Measurements from ENCODE around the gene FBL. TPM values are rescaled to one million over a fixed set of nuclear protein-coding genes. Genes with fewer than 3 reads are reported as not detected.
"Not testable (repeated sequence)": the region's sequence is repeated elsewhere in the genome, so short reads cannot be mapped to it uniquely, and the experiment has no call there.

FBL gene
- total RNA-seq, 4 donors from 2014 or later: 167 to 224 (median 174) TPM

- DNase-seq (ENCODE audit: low spot score in 2 of 2): no peak
- intact Hi-C loops (cut with DNase I; ENCODE audit: low total_unique reads): no loop called here
- H3K4me3 ChIP-seq (ENCODE audit: low read depth, poor library complexity, severe bottlenecking): no peak overlapping the region
- TF ChIP-seq CTCF (IDR thresholded peaks at IDR 0.05): no peak
- TF ChIP-seq POLR2A (IDR thresholded peaks at IDR 0.05): no peak
- 70 to 72% methylated on average over 9 of the region's 9 CpGs for WGBS, 2 donors
Measured at GRCh38 chr19:39813264-39813993, 32.8 kb downstream of the FBL start.

GRCh38 chr19:39811064-39811463, 35.1 kb downstream of the FBL start:
- intact Hi-C loops (cut with DNase I; ENCODE audit: low total_unique reads): no loop called here
- WGBS, 2 donors: 86 to 94% methylated on average over 4 of the region's 4 CpGs
- TF ChIP-seq CTCF (IDR thresholded peaks at IDR 0.05): no peak
- no peak for TF ChIP-seq POLR2A (IDR thresholded peaks at IDR 0.05)
- no peak overlapping the region for H3K4me3 ChIP-seq (ENCODE audit: low read depth, poor library complexity, severe bottlenecking)
- DNase-seq (ENCODE audit: low spot score in 2 of 2): no peak

GRCh38 chr19:39810424-39810823, 35.8 kb downstream of the FBL start:
- no peak for DNase-seq (ENCODE audit: low spot score in 2 of 2)
- intact Hi-C loops (cut with DNase I; ENCODE audit: low total_unique reads): no loop called here
- no peak for TF ChIP-seq CTCF (IDR thresholded peaks at IDR 0.05)
- no peak for TF ChIP-seq POLR2A (IDR thresholded peaks at IDR 0.05)
- no peak overlapping the region for H3K4me3 ChIP-seq (ENCODE audit: low read depth, poor library complexity, severe bottlenecking)
- 85 to 87% methylated on average over 4 of the region's 4 CpGs for WGBS, 2 donors

- intact Hi-C loops (cut with DNase I; ENCODE audit: low total_unique reads): no loop called here
- 94% methylated on average over 4 of the region's 4 CpGs for WGBS, 2 donors
- no peak overlapping the region for H3K4me3 ChIP-seq (ENCODE audit: low read depth, poor library complexity, severe bottlenecking)
- no peak for DNase-seq (ENCODE audit: low spot score in 2 of 2)
- no peak for TF ChIP-seq POLR2A (IDR thresholded peaks at IDR 0.05)
- no peak for TF ChIP-seq CTCF (IDR thresholded peaks at IDR 0.05)
Measured at GRCh38 chr19:39809368-39809767, 36.8 kb downstream of the FBL start.

GRCh38 chr19:39808688-39809087, 37.5 kb downstream of the FBL start:
- 48 to 53% methylated on average over 7 of the region's 7 CpGs for WGBS, 2 donors
- intact Hi-C loops (cut with DNase I; ENCODE audit: low total_unique reads); DNase-seq (ENCODE audit: low spot score in 2 of 2); H3K4me3 ChIP-seq (ENCODE audit: low read depth, poor library complexity, severe bottlenecking): not testable (repeated sequence)

GRCh38 chr19:39807846-39808364, 38.3 kb downstream of the FBL start:
- DNase-seq (ENCODE audit: low spot score in 2 of 2): no peak
- TF ChIP-seq POLR2A (IDR thresholded peaks at IDR 0.05): no peak
- no peak for TF ChIP-seq CTCF (IDR thresholded peaks at IDR 0.05)
- no peak overlapping the region for H3K4me3 ChIP-seq (ENCODE audit: low read depth, poor library complexity, severe bottlenecking)
- 80 to 81% methylated on average over 5 of the region's 5 CpGs for WGBS, 2 donors
- intact Hi-C loops (cut with DNase I; ENCODE audit: low total_unique reads): no loop called here
